ENCODE data around the gene MED10.

Gene MED10

DNA sequence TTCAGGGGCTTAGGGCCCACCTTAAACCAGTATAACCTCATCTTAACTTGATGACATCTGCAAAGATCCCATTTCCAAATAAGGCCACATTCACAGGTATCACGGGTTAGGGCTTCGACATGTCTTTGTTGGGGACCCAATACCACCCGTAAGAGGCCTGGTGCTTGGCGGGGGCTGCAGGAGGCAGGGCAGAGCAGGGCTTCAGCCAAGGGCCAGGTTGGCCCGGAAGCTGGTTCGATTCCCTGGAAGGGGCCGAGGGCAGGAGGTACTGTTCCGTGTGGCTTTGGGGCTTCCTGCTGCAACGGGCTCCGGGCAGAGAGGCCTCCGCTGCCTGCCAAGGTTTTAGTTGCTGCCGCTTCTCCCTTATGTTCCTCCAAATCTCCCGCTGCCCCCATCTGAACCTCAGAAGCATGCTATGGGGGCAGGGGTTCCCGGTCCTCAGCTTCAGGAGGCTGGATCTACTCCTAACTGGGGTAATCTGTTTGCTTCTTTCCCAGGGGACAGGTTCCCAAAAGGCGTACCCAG is 29.8 kb downstream of the MED10 start:
- Histone ChIP-seq H3F3A (ENCODE audit: insufficient read depth, low read length) (no peaks in the 10 kb centered on the region), H2AFZ (ENCODE audit: low read length) (no peak overlapping the region), H3K4me2 (ENCODE audit: low read depth, low read length) (no peak overlapping the region), H3K9me3 (replicated peaks; ENCODE audit: insufficient read depth, low read length) (no peaks in the 10 kb centered on the region), H3K4me1 (ENCODE audit: low read length) (no peaks in the 10 kb centered on the region), H3K9me2 (replicated peaks; ENCODE audit: insufficient read depth, low read length) (no peaks in the 10 kb centered on the region), H3K27me3 (replicated peaks; ENCODE audit: insufficient read depth, low read length) (no peaks in the 10 kb centered on the region), H3K27ac (ENCODE audit: low read length) (no peak overlapping the region), H3K4me3 (ENCODE audit: low read length) (no peak overlapping the region), H4K20me1 (ENCODE audit: insufficient read depth, low read length) (no peaks in the 10 kb centered on the region), H3K9ac (ENCODE audit: low read length) (no peak overlapping the region), H3K36me3 (replicated peaks; ENCODE audit: insufficient read depth, low read length) (no peaks in the 10 kb centered on the region), H3K79me2 (ENCODE audit: low read length) (no peaks in the 10 kb centered on the region)
- DNase-seq: no peak
- no peak for TF ChIP-seq EZH2phosphoT487 (IDR thresholded peaks at IDR 0.05; ENCODE audit: low read length)
- TF ChIP-seq, protein P1, sequence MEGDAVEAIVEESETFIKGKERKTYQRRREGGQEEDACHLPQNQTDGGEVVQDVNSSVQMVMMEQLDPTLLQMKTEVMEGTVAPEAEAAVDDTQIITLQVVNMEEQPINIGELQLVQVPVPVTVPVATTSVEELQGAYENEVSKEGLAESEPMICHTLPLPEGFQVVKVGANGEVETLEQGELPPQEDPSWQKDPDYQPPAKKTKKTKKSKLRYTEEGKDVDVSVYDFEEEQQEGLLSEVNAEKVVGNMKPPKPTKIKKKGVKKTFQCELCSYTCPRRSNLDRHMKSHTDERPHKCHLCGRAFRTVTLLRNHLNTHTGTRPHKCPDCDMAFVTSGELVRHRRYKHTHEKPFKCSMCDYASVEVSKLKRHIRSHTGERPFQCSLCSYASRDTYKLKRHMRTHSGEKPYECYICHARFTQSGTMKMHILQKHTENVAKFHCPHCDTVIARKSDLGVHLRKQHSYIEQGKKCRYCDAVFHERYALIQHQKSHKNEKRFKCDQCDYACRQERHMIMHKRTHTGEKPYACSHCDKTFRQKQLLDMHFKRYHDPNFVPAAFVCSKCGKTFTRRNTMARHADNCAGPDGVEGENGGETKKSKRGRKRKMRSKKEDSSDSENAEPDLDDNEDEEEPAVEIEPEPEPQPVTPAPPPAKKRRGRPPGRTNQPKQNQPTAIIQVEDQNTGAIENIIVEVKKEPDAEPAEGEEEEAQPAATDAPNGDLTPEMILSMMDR (IDR thresholded peaks at IDR 0.05; ENCODE audit: low read length): no peak
- TF ChIP-seq EZH2 (optimal IDR thresholded peaks at IDR 0.05; ENCODE audit: low read depth, low read length): no peak

DNA sequence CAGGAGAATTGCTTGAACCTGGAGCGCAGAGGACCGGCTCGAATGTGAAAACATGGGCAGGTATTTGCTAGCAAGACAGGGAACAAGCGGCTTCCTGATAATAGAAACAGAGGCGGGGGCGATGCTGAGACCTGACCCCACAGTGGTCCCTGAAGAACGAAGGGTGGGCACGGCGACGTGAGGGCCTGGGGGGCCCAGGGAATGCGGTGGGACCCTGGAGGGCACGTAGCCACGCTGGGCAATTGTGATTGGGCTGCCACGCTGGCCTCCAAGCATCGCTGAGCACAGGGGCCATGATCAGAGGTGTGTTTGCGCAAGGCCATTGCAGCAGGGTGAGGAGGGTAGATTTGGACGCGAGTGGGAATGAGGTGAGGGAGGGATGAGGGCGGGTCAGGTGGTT is 30.7 kb downstream of the MED10 start:
- no peaks in the 10 kb centered on the region for H3F3A ChIP-seq (ENCODE audit: insufficient read depth, low read length)
- no peaks in the 10 kb centered on the region for H3K27me3 ChIP-seq (replicated peaks; ENCODE audit: insufficient read depth, low read length)
- H3K4me1 ChIP-seq (ENCODE audit: low read length): no peaks in the 10 kb centered on the region
- H3K79me2 ChIP-seq (ENCODE audit: low read length): no peaks in the 10 kb centered on the region
- H3K27ac ChIP-seq (ENCODE audit: low read length): no peak overlapping the region
- DNase-seq: no peak
- H4K20me1 ChIP-seq (ENCODE audit: insufficient read depth, low read length): no peaks in the 10 kb centered on the region
- no peaks in the 10 kb centered on the region for H3K36me3 ChIP-seq (replicated peaks; ENCODE audit: insufficient read depth, low read length)
- H3K9me2 ChIP-seq (replicated peaks; ENCODE audit: insufficient read depth, low read length): no peaks in the 10 kb centered on the region
- no peak overlapping the region for H2AFZ ChIP-seq (ENCODE audit: low read length)
- TF ChIP-seq EZH2phosphoT487 (IDR thresholded peaks at IDR 0.05; ENCODE audit: low read length): no peak
- TF ChIP-seq EZH2 (optimal IDR thresholded peaks at IDR 0.05; ENCODE audit: low read depth, low read length): no peak
- TF ChIP-seq, protein P1 (IDR thresholded peaks at IDR 0.05; ENCODE audit: low read length): no peak
- no peak overlapping the region for H3K9ac ChIP-seq (ENCODE audit: low read length)
- no peak overlapping the region for H3K4me3 ChIP-seq (ENCODE audit: low read length)
- no peaks in the 10 kb centered on the region for H3K9me3 ChIP-seq (replicated peaks; ENCODE audit: insufficient read depth, low read length)
- H3K4me2 ChIP-seq (ENCODE audit: low read depth, low read length): no peak overlapping the region

DNA sequence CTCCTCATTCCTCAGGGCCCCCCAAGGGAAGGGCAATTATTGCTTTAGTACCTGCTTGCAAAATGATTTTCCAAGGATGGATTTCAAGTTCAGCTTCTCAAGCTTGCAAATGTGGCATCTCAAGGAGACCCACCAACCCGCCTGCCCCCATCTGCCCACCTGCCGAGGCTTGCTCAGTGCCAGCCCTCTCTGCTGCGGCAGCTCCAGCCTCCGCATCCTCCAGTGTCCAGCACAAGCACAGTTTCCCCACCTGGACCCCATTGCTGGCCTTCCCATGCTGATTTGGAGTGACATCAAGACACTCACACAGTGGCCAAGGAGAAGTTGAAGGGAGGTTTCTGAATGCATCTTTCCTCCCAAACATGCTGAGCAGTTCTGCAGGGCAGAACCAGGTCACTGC is 31.2 kb downstream of the MED10 start:
- Histone ChIP-seq H3K27me3 (replicated peaks; ENCODE audit: insufficient read depth, low read length) (no peaks in the 10 kb centered on the region), H3K9me3 (replicated peaks; ENCODE audit: insufficient read depth, low read length) (no peaks in the 10 kb centered on the region), H3K4me3 (ENCODE audit: low read length) (no peak overlapping the region), H3K4me1 (ENCODE audit: low read length) (no peaks in the 10 kb centered on the region), H3F3A (ENCODE audit: insufficient read depth, low read length) (no peaks in the 10 kb centered on the region), H2AFZ (ENCODE audit: low read length) (no peak overlapping the region), H3K27ac (ENCODE audit: low read length) (no peak overlapping the region), H3K79me2 (ENCODE audit: low read length) (no peaks in the 10 kb centered on the region), H4K20me1 (ENCODE audit: insufficient read depth, low read length) (no peaks in the 10 kb centered on the region), H3K36me3 (replicated peaks; ENCODE audit: insufficient read depth, low read length) (no peaks in the 10 kb centered on the region), H3K9ac (ENCODE audit: low read length) (no peak overlapping the region), H3K9me2 (replicated peaks; ENCODE audit: insufficient read depth, low read length) (no peaks in the 10 kb centered on the region), H3K4me2 (ENCODE audit: low read depth, low read length) (no peak overlapping the region)
- no peak for DNase-seq
- TF ChIP-seq, protein P1 (IDR thresholded peaks at IDR 0.05; ENCODE audit: low read length): no peak
- TF ChIP-seq EZH2phosphoT487 (IDR thresholded peaks at IDR 0.05; ENCODE audit: low read length) (no peak), EZH2 (optimal IDR thresholded peaks at IDR 0.05; ENCODE audit: low read depth, low read length) (no peak)

Data from MM.1S (cell line).